Fibroblast of the conjunctiva (primary cell): ENCODE results near the gene IL4I1.
"Not testable (repeated sequence)": the region's sequence is repeated elsewhere in the genome, so short reads cannot be mapped to it uniquely, and the experiment has no call there.

Source experiments
- DNase-seq: peaks from one replicate; pipeline ENCODE4 v3.0.0-alpha.2; 2010; ENCODE audit warnings: low read depth

Gene IL4I1

GRCh38 chr19:49896863-49897621 is at the start of gene IL4I1:
Gene IL4I1, minus strand, starts transcription at chr19:49896887. Its CDS starts 727 bp downstream, at chr19:49896160.
- DNase-seq, result no peak

DNA sequence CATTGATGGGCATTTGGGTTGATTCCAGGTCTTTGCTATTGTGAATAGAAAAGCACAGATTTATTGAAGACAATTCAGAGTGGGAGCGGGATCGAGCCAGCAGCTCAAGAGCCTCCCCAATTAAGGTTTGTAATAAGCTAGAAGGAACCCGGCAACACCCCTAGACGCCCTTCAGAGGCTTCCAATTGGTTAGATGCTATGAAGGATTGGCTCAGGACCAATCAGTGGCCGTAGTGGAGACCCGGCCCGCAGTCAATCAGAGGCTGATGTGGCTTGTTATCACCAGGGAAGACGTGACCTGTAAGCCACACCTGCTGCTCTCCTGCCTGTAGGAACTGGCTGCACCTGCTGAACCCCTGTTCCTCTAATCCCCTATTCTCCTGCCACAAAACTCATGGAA is 49.7 kb upstream of the IL4I1 start:
- no peak for DNase-seq

GRCh38 chr19:49944567-49944966 is 47.9 kb upstream of the IL4I1 start:
- DNase-seq, result not testable (repeated sequence)

- no peak for DNase-seq
Measured at GRCh38 chr19:49940482-49940791, 43.8 kb upstream of the IL4I1 start.

GRCh38 chr19:49939721-49940481 is 43.2 kb upstream of the IL4I1 start:
- DNase-seq, result no peak

DNA sequence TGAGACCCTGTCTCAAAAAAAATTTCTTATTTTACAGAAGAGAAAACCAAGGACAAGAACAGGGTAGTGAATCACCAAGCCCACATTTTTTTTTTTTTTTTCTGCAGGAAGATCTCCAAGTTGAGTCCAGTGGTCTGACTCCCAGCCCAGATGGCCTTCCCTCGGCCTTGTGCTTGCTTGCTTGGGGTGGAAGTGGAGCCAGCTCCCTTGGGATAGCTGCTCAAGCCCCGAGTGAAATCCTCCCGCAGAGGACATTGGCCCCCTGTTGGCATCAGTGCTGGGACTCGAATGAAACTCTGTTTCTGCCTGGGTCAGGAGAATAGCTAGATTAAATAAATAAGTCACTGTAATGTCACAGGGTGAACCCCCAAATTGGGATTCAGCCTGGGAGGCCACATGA is 42.0 kb upstream of the IL4I1 start:
- DNase-seq, result no peak

GRCh38 chr19:49937750-49938381 is 41.2 kb upstream of the IL4I1 start:
- no peak for DNase-seq

GRCh38 chr19:49936549-49936948 is 39.9 kb upstream of the IL4I1 start:
- no peak for DNase-seq

DNA sequence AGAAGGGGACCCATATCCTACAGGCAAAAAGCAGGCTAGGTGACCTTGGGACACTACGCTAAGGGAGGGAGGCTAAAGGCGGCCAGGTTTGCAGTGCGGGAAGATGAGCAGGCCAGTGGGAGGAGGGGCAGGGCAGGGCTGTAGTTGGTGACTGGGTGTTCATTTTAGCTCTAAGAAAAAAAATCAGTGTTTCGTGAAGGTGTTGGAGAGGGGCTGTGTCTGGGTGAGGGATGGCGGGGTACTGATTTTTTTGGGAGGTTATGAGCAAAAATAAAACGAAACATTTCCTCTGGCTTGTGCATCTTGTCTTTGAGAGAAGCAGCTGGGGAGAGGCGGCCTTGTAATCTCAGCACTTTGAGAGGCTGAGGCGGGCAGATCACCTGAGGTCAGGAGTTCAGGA is 37.0 kb upstream of the IL4I1 start:
- DNase-seq, result no peak

DNA sequence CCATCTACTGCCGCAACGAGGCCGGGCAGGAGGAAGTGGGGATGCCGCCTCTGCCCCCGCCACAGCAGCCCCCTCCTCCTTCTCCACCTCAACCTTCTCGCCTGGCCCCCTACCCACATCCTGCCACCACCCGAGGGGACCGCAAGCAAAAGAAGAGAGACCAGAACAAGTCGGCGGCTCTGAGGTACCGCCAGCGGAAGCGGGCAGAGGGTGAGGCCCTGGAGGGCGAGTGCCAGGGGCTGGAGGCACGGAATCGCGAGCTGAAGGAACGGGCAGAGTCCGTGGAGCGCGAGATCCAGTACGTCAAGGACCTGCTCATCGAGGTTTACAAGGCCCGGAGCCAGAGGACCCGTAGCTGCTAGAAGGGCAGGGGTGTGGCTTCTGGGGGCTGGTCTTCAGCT is 36.0 kb upstream of the IL4I1 start:
- DNase-seq, result no peak

DNA sequence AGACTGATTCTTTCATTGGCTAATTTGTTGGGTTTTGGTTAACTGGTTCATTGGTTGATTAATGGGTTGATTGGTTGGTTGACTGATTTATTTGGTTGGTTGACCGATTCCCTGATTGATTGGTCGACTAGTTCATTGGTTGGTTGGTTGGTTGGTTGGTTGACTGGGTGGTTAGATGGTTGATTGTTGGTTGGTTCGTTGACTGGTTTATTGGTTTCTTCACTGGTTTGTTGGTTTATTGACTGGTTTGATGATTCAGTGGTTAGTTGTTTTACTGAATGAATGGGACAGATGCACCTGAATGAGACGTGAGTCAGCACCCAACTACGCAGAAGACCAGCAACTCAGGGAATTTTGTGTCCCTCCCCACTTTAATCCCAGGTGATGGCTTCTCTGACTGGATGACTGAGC is 35.4 kb upstream of the IL4I1 start:
- DNase-seq, result no peak

DNA sequence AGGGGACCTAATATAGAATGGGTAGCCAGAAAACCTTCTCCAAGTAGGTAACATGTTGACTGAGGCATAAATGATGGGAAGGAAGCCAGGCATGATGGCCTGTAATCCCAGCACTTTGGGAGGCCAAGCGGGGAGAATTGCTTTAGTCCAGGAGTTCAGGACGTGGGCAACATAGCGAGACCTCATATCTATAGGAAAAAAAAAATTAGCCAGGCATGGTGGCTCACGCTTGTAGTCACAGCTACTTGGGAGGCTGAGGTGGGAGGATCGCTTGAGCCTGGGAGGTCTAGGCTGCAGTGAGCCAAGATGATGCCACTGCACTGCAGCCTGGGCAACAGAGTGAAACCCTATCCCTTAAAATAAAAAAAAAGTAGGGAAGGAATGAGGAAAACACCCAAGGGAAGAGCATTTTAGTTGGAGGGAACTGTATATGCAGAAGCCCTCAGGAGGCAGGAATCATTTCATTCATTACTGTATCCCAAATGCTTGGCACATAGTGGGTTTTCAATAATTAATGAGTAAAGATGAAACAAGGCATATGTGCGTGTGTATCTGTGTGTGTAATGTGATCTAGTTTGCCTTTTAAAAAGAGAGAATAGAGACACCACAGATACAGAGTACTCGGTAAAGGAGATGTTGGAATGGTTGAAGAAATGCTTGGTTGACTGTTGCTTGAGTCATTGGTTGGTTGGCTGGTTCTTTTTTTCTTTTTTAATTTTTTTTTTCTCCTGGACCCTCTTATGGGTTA is 34.8 kb upstream of the IL4I1 start:
- no peak for DNase-seq

DNA sequence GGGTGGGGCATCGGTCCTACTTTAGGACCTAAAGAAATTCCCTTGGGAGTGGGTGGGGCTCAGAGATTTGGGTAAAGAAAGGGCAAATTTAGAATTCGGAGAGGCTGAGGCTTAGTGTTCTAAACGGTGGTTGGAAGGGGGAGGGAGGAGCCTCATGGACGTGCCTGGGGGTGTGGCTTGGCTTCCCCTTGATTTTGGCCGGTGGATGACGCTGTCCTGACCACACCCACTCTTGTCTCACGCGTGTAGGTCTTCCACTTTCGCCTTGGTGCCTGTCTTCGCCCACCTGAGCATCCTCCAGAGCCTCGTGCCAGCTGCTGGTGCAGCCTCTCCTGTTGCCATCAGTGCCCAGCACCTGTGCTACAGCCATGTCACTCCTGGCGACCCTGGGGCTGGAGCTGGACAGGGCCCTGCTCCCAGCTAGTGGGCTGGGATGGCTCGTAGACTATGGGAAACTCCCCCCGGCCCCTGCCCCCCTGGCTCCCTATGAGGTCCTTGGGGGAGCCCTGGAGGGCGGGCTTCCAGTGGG is 33.9 kb upstream of the IL4I1 start:
- no peak for DNase-seq

DNA sequence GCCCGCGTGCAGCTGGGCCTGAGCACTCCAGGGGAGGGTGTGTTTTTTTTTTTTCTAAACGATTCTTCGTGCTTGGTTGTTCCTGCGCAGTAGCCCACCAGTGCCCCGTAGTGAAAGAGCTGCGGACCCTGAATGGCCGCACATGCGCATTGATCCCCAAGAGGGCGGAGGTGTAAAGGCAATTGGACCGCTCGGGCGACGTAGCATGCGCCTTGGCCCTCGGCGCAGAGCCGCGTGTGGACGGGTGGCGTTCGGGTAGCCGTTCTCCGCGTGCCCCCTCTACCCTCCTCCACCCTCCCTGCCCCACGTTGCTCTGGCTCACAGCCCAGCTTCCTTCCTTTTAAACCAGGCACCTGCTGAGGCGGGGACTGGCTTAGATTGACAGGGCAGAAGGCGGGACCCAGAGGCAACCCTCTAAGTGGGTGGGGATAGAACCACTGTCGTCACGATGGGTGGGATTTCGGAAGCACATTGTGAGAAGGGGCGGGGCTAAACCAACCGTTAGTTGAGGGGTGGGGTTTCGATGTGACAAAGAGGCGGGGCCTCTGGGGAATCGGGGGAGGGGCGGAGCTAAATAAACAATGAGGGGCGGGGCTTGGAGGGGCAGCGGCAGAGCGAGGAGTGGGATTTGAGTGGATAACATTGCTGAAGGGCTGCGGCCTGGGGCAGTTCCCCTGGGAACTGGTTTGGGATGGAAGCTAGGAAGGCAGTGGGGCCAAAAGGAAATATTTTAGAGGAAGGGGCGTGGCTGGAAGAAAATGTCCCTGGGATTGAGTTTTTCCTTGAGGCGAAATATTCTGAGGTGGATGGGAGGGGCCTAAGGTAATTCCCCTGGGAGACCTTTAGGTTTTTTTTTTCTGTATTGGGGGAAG is 33.2 kb upstream of the IL4I1 start:
- DNase-seq, result peak; percentile 96

DNA sequence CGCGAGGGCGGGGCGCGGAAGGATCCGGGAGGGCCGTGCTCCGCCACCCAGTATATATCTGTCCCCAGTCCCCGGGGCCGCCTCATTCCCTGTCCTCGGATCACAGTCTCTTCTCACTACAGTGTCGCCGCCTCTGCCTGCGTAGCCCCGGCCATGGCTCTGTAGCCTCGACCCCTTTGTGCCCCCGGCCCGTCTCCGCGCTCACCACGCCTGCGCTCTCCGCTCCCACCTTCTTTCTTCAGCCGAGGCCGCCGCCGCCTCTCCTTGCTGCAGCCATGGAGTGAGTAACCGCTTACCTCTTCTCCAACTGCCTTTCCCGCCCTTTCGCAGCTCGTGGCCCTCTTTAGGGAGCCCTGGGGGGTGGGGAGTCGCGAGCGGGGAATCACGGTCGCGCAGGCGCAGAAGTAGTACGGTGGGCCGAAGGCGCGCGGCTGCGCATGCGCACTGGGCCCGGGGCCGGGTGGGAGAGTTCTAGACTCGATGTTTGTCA is 32.5 kb upstream of the IL4I1 start, which contains the start of the genes ATF5 and NUP62:
ATF5 (plus strand) TSS at position 85 of the 490 bp plus-strand sequence. CDS start 1,646 bp downstream, outside the sequence.
NUP62 (minus strand) TSS at position 384 of the 490 bp plus-strand sequence. CDS start 19,697 bp downstream, outside the sequence.
- peak; percentile 62 for DNase-seq

- no peak for DNase-seq
Measured at GRCh38 chr19:49927526-49928264, 31.0 kb upstream of the IL4I1 start.

- DNase-seq, result no peak
Measured at GRCh38 chr19:49926515-49926914, 29.8 kb upstream of the IL4I1 start.

DNA sequence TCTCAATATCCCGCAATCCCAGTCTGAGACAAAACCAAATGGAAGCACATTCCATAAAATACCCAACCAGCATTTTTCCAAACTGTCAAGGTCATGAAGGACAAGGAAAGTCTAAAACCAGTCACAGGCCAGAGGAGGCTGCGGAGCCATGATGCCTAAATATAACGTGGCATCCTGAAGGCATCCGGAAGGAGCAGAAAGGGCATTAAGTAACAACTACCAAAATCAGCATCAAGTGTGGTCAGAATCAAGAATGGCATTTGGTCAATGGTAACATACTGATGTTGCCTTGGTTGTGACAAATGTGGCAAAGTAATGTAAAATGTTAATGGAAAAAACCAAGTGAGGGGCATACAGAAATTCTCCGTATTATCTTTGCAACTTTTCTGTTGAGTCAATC is 28.8 kb upstream of the IL4I1 start:
- DNase-seq, result no peak

DNA sequence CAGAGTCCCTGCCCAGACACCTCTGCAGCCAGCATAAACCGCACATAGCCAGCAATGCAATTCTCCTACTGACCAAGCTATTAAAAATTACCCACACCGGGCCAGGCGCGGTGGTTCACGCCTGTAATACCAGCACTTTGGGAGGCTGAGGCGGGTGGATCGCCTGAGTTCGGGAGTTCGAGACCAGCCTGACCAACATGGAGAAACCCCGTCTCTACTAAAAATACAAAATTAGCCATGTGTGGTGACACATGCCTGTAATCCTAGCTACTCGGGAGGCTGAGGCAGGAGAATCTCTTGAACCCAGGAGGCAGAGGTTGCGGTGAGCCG is 28.2 kb upstream of the IL4I1 start:
- not testable (repeated sequence) for DNase-seq
